COLO829 (cell line): Measurements from ENCODE around the gene TIRAP.
"Not testable (repeated sequence)": the region's sequence is repeated elsewhere in the genome, so short reads cannot be mapped to it uniquely, and the experiment has no call there.

Experiments
- DNase-seq: peaks from one replicate; pipeline ENCODE4 v3.0.0; 2012; ENCODE audit warnings: low spot score

Gene TIRAP

GRCh38 chr11:126284829-126285228, 1.9 kb downstream of the TIRAP start:
- DNase-seq: peak; percentile 68

- DNase-seq: no peak
Measured at GRCh38 chr11:126288237-126288636, 5.3 kb downstream of the TIRAP start.

GRCh38 chr11:126290887-126291286, 8.0 kb downstream of the TIRAP start:
- no peak for DNase-seq

- no peak for DNase-seq
Measured at GRCh38 chr11:126293726-126294125, 10.8 kb downstream of the TIRAP start.

- DNase-seq: no peak
Measured at GRCh38 chr11:126297004-126297403, 14.1 kb downstream of the TIRAP start.

- peak; percentile 92 for DNase-seq
Measured at GRCh38 chr11:126303623-126304456, 20.9 kb downstream of the TIRAP start, which contains the start of gene DCPS. DCPS (plus strand) TSS chr11:126304060; CDS start chr11:126304081, 21 bp downstream.

GRCh38 chr11:126304457-126305075, 21.7 kb downstream of the TIRAP start:
- DNase-seq: no peak

GRCh38 chr11:126305699-126306098, 22.8 kb downstream of the TIRAP start:
- no peak for DNase-seq

- DNase-seq: peak; percentile 53
Measured at GRCh38 chr11:126307706-126308105, 24.8 kb downstream of the TIRAP start.

- peak; percentile 92 for DNase-seq
Measured at GRCh38 chr11:126308271-126308671, 25.4 kb downstream of the TIRAP start.

- DNase-seq: not testable (repeated sequence)
Measured at GRCh38 chr11:126308771-126309170, 25.9 kb downstream of the TIRAP start.

- peak; percentile 63 for DNase-seq
Measured at GRCh38 chr11:126310200-126310991, 27.5 kb downstream of the TIRAP start.

GRCh38 chr11:126310992-126311310, 28.1 kb downstream of the TIRAP start:
- DNase-seq: no peak

- no peak for DNase-seq
Measured at GRCh38 chr11:126311401-126312291, 28.8 kb downstream of the TIRAP start.

- no peak for DNase-seq
Measured at GRCh38 chr11:126312961-126313360, 30.1 kb downstream of the TIRAP start.

- DNase-seq: no peak
Measured at GRCh38 chr11:126313826-126314225, 30.9 kb downstream of the TIRAP start.

GRCh38 chr11:126317432-126317755, 34.5 kb downstream of the TIRAP start:
- DNase-seq: no peak

GRCh38 chr11:126317756-126318573, 35.1 kb downstream of the TIRAP start:
- DNase-seq: no peak

GRCh38 chr11:126318574-126319373, 35.9 kb downstream of the TIRAP start:
- DNase-seq: peak; percentile 13

- DNase-seq: no peak
Measured at GRCh38 chr11:126319374-126319740, 36.5 kb downstream of the TIRAP start.
